MCF 10A (cell line): ENCODE data around the gene BNC1. TPM values are rescaled to one million over a fixed set of nuclear protein-coding genes. Genes with fewer than 3 reads are reported as not detected.

ENCODE experiments used
- BruUV-seq: library from RNA; stranded (reverse); fragments of 400-500 nt; replicated peaks from 2 replicates; lab custom pipeline; 2021; lab: Mats Ljungman, UMichigan
- CTCF ChIA-PET: fragments of 300-600 bp; sonication (Branson Sonifier 250); formaldehyde crosslinking; extraction: SDS; loops from one replicate; lab custom pipeline; 2021; ENCODE audit warnings: antibody characterized with exemption, inconsistent platforms; lab: Yijun Ruan, JAX
- POLR2A ChIA-PET: fragments of 300-600, 350-650 bp; sonication (Branson Sonifier 250); formaldehyde crosslinking; extraction: SDS; loops from one replicate; lab custom pipeline; 2020; ENCODE audit warnings: antibody characterized with exemption, inconsistent platforms; lab: Yijun Ruan, JAX
- DNase-seq: peaks from one replicate; pipeline ENCODE4 v3.0.0-alpha.2; 2018; ENCODE audit not compliant: unreplicated experiment
- H3K27ac Mint-ChIP-seq: one replicate; pipeline ENCODE4 v1.8.0; 2022; ENCODE audit warnings: mild to moderate bottlenecking, low read depth, mixed read lengths; ENCODE audit not compliant: unreplicated experiment
- H3K27me3 Mint-ChIP-seq: one replicate; pipeline ENCODE4 v1.8.0; 2022; ENCODE audit warnings: mixed read lengths; ENCODE audit not compliant: insufficient read depth, unreplicated experiment
- H3K36me3 Mint-ChIP-seq: one replicate; pipeline ENCODE4 v1.8.0; 2022; ENCODE audit warnings: mild to moderate bottlenecking, moderate library complexity, mixed read lengths; ENCODE audit not compliant: insufficient read depth, unreplicated experiment
- H3K4me1 Mint-ChIP-seq: one replicate; pipeline ENCODE4 v1.8.0; 2022; ENCODE audit warnings: mixed read lengths; ENCODE audit not compliant: insufficient read depth, unreplicated experiment
- H3K4me3 Mint-ChIP-seq: one replicate; pipeline ENCODE4 v1.8.0; 2022; ENCODE audit warnings: mild to moderate bottlenecking, moderate library complexity, mixed read lengths; ENCODE audit not compliant: unreplicated experiment
- H3K9me3 Mint-ChIP-seq: one replicate; pipeline ENCODE4 v1.8.0; 2022; ENCODE audit warnings: mixed read lengths; ENCODE audit not compliant: unreplicated experiment
- CTCF ChIP-seq: fragments of 200-600 bp; IDR thresholded peaks from one replicate; pipeline ENCODE4 v1.8.0; 2022; ENCODE audit warnings: antibody characterized with exemption, mild to moderate bottlenecking; ENCODE audit not compliant: unreplicated experiment
- intact Hi-C: fragments of 100-400 bp; cut with micrococcal nuclease; formaldehyde crosslinking; loops from 2 replicates; pipeline ENCODE4 v1.14.1; 2022
- total RNA-seq: library from RNA; stranded (reverse); gene quantifications from 2 replicates; pipeline ENCODE4 v1.2.3, GENCODE V29; 2022

Gene BNC1
- total RNA-seq, 1 experiment from 2014 or later, result 93.5 TPM

GRCh38 chr15:83219026-83219425, 65.4 kb downstream of the BNC1 start:
- Mint-ChIP-seq H3K9me3 (no peaks in the 10 kb centered on the region), H3K4me1 (no peaks in the 10 kb centered on the region), H3K27ac (no peak overlapping the region)

GRCh38 chr15:83215306-83215705, 69.2 kb downstream of the BNC1 start:
- no TSS peak for BruUV-seq
- H3K36me3 Mint-ChIP-seq, result no peaks in the 10 kb centered on the region
- no peak overlapping the region for H3K4me3 Mint-ChIP-seq
- no peak for TF ChIP-seq CTCF
- ChIA-PET POLR2A (no interaction called here), CTCF (interaction anchor here (0.6 kb wide), 1 partner anchor 305 kb away, joined by 3 read pairs; no protein-coding TSS in a partner anchor)
- intact Hi-C loops, result no loop called here
- no peak for DNase-seq
- no peaks in the 10 kb centered on the region for H3K4me1 Mint-ChIP-seq
- no peaks in the 10 kb centered on the region for H3K9me3 Mint-ChIP-seq
- H3K27ac Mint-ChIP-seq, result no peak overlapping the region
- no peaks in the 10 kb centered on the region for H3K27me3 Mint-ChIP-seq

More at GRCh38 chr15:83219026-83219425, 65.4 kb downstream of the BNC1 start:
- POLR2A ChIA-PET, result no interaction called here
- H3K36me3 Mint-ChIP-seq, result no peaks in the 10 kb centered on the region
- no peak overlapping the region for H3K4me3 Mint-ChIP-seq
- DNase-seq, result no peak
- no TSS peak for BruUV-seq
- CTCF ChIA-PET, result no interaction called here
- intact Hi-C loops, result no loop called here
- TF ChIP-seq CTCF, result no peak
- H3K27me3 Mint-ChIP-seq, result no peaks in the 10 kb centered on the region

DNA sequence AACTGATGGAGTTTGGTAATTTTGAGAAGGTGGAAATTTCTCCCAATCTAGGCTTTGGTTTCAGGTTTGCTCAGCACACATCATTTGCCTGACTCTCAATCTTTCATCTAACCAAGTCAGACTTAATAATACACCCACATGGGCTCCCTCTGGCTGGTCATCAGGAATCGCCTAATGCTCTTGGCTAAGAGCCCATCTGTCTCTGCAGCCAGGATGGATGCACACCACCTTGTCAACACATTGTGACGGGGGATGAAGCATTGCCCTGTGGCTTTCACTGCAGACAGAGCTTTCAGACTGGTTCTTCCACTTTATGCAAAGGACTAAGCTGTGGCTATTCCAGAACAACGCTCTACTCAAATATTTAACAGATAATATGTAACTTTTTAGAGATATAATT, 73.8 kb downstream of the BNC1 start:
- no peak for TF ChIP-seq CTCF
- peaks cover 10% of the 10 kb centered on the region for H3K4me1 Mint-ChIP-seq
- BruUV-seq, result no TSS peak
- no peak overlapping the region for H3K4me3 Mint-ChIP-seq
- no peak for DNase-seq
- H3K27ac Mint-ChIP-seq, result no peak overlapping the region
- no peaks in the 10 kb centered on the region for H3K27me3 Mint-ChIP-seq
- CTCF ChIA-PET, result interaction anchor here (0.7 to 2.0 kb wide), 4 partner anchors 9 to 200 kb away, joined by 3 to 6 read pairs (median 4); no protein-coding TSS in a partner anchor
- POLR2A ChIA-PET, result interaction anchor here (0.6 kb wide), 1 partner anchor 42 kb away, joined by 3 read pairs; no protein-coding TSS in a partner anchor
- H3K36me3 Mint-ChIP-seq, result no peaks in the 10 kb centered on the region
- intact Hi-C loops, result no loop called here
- no peaks in the 10 kb centered on the region for H3K9me3 Mint-ChIP-seq

GRCh38 chr15:83209333-83209732, 75.1 kb downstream of the BNC1 start:
- Mint-ChIP-seq H3K27ac (no peak overlapping the region), H3K9me3 (no peaks in the 10 kb centered on the region), H3K4me3 (no peak overlapping the region), H3K4me1 (peaks cover 22% of the 10 kb centered on the region), H3K27me3 (no peaks in the 10 kb centered on the region), H3K36me3 (no peaks in the 10 kb centered on the region)
- intact Hi-C loops, result no loop called here
- BruUV-seq, result no TSS peak
- DNase-seq, result no peak
- TF ChIP-seq CTCF, result no peak
- ChIA-PET CTCF (interaction anchor here (0.5 to 1.7 kb wide), 5 partner anchors 40 to 234 kb away, joined by 3 to 8 read pairs (median 4); partner anchors contain the start of gene C15orf40), POLR2A (no interaction called here)
